IPS-NIHi7 (cell line): Measurements from ENCODE around the gene IPCEF1.
A peak's percentile ranks its signal among the peaks of the same experiment; 100 is the strongest.

ENCODE experiments used
- DNase-seq: peaks from one replicate; pipeline ENCODE4 v3.0.0; 2012; ENCODE audit warnings: mixed read lengths; ENCODE audit errors: extremely low spot score

The IPCEF1 gene

GRCh38 chr6:154373971-154374370 lies 17.4 kb upstream of the IPCEF1 start:
- no peak for DNase-seq

GRCh38 chr6:154371281-154371680 lies 14.7 kb upstream of the IPCEF1 start:
- DNase-seq, result no peak

GRCh38 chr6:154370545-154370944 lies 13.9 kb upstream of the IPCEF1 start:
- peak; percentile 42 for DNase-seq

- no peak for DNase-seq
Measured at GRCh38 chr6:154367839-154368695, 11.5 kb upstream of the IPCEF1 start.

GRCh38 chr6:154367336-154367735 lies 10.7 kb upstream of the IPCEF1 start:
- DNase-seq, result no peak

- no peak for DNase-seq
Measured at GRCh38 chr6:154363821-154364220, 7.2 kb upstream of the IPCEF1 start.

- DNase-seq, result no peak
Measured at GRCh38 chr6:154361476-154361875, 4.9 kb upstream of the IPCEF1 start.

GRCh38 chr6:154360476-154360875 lies 3.9 kb upstream of the IPCEF1 start:
- DNase-seq, result no peak

GRCh38 chr6:154359679-154360078 lies 3.1 kb upstream of the IPCEF1 start:
- no peak for DNase-seq

GRCh38 chr6:154359161-154359574 lies 2.6 kb upstream of the IPCEF1 start:
- no peak for DNase-seq

- DNase-seq, result no peak
Measured at GRCh38 chr6:154358019-154358545, 1.5 kb upstream of the IPCEF1 start.

GRCh38 chr6:154356113-154356512 lies 490 bp downstream of the IPCEF1 start:
- no peak for DNase-seq

GRCh38 chr6:154354265-154354777 lies 2.3 kb downstream of the IPCEF1 start:
- DNase-seq, result no peak

- no peak for DNase-seq
Measured at GRCh38 chr6:154353626-154354025, 3.0 kb downstream of the IPCEF1 start.

- DNase-seq, result no peak
Measured at GRCh38 chr6:154352898-154353585, 3.6 kb downstream of the IPCEF1 start.

GRCh38 chr6:154350293-154350692 lies 6.3 kb downstream of the IPCEF1 start:
- DNase-seq, result no peak

GRCh38 chr6:154347981-154348380 lies 8.6 kb downstream of the IPCEF1 start:
- DNase-seq, result no peak

- no peak for DNase-seq
Measured at GRCh38 chr6:154345811-154346210, 10.8 kb downstream of the IPCEF1 start.

GRCh38 chr6:154343473-154344308 lies 12.9 kb downstream of the IPCEF1 start:
- peak; percentile 48 for DNase-seq

- DNase-seq, result no peak
Measured at GRCh38 chr6:154341871-154342270, 14.7 kb downstream of the IPCEF1 start.

GRCh38 chr6:154341336-154341735 lies 15.3 kb downstream of the IPCEF1 start:
- DNase-seq, result no peak
